SKM-1 (cell line): Measurements from ENCODE around the gene RNF40.

ENCODE experiments used
- DNase-seq: peaks from one replicate; lab custom pipeline; 2025; ENCODE audit not compliant: unreplicated experiment; lab: John Stamatoyannopoulos, UW

RNF40 gene

DNA sequence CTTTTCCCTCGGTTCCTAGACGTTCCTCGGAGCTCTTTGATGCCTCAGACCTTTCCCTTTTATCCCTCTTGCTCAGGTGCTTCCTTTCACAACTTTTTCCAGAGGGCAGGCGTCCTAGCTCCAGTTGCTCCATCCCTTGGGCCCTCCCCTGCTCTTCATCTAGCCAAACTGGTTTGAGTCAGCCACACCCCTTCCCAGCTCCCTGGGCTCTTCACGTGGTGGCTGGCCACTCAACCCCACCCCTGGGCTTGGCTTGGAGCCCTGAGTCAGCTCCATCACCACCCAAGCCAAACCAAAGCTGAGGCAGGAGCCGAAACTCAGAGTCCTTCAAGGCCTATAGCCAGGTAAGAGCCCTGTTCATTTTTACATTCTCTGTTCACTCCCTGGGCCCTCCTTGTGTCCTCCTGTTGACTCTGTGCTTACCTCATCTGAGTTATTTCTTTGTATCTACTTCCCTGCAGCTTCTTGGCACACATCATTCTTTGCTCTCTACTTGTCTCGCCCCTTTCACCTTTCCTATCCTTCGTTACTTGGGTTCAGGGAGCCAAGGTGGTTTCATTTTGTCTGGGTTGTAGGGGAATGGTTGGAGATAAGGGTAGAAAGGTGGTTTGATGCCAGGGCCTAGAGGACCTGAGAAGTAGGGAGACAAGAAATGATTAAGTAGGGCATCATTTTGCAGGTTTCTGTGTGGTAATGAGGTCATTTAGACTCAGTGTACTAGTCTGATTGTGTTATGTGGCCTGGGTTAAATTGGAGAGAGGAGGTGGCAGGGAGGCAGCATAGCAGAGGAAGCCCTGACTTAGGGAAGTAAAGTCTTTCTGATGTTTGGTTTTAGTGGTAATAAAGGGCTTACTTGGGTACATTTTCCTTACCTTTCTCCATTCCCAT is 21.5 kb upstream of the RNF40 start:
- no peak for DNase-seq

GRCh38 chr16:30741461-30741914 is 20.6 kb upstream of the RNF40 start:
- DNase-seq: no peak

DNA sequence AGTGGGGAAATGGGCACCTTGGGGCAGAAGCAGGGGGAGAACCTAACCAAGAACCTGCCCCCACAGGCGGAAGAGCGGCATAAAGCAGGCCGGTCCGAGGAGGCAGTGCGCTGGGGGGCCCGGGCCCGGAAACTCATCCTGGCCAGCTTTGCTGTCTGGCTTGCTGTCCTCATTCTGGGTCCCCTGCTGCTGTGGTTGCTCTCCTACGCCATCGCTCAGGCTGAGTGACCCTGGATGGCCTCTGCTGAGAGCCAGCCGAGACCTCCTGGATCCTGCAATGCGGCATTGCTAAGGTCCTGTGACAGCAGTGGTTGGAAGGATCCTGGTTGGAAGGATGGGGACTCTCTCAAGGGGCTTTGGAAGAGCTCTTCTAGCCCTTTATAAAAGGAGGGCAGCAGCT is 18.4 kb upstream of the RNF40 start:
- no peak for DNase-seq

DNA sequence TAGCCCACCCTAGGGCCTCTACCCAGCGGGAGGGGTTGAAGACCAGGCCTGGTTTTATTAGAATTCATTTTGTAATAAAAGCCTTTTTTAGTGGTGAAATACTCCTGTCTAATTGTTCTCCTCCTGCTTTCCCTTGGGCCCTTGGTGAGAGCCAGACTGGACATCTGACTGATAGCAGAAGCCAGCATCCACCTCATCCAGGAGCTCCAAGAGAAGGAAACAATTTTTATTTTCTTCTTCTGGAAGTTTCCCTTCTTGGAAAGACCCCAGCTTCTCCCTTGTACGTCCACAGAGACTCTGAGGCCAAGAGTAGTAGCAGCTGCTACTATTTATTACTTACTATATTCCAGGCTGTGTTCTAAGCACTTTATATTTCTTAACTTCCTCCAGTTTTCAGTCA is 17.9 kb upstream of the RNF40 start:
- no peak for DNase-seq

DNA sequence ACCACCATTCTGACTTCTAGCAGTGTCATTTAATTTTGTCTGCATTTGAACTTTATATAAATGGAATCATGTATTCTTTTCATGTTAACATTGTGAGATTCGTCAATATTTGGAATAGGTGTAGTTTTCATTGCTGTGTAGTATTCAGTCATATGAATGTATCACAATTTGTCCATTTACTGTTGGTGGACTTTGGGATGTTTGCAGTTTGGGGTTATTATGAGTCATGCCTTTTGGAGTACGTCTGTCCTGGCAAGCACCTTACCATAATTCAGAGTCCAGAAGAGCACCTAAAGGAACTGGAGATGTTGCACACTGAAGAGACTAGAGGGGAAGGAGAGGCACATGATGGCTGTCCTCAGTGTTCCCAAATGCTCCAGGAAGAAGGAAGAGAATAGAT is 17.0 kb upstream of the RNF40 start:
- no peak for DNase-seq

- DNase-seq: no peak
Measured at GRCh38 chr16:30746638-30747175, 15.4 kb upstream of the RNF40 start.

DNA sequence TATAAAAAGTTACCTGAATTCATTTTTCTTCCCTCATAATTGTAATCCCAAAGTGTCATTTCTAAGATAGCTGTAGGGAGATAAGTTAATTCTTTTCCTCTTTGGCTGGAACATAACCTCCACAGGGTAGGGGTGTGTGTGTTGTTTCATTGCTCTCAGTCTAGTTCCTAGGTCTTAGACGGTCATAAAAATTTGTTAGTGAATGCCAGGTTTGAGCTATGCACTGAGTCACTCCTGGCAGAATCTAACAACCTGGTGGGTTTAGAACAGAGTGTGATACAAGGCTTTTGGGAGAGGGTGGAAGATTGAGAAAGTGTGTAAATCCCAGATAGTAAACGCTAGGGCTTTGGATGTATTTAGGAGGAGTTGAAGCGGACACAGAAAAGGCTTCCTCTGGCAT is 14.8 kb upstream of the RNF40 start:
- DNase-seq: no peak

GRCh38 chr16:30747799-30748633 is 14.1 kb upstream of the RNF40 start, which contains the start of gene PHKG2:
PHKG2 (plus strand) TSS chr16:30748425; CDS start chr16:30748821, 396 bp downstream.
- peak; percentile 95 for DNase-seq

- no peak for DNase-seq
Measured at GRCh38 chr16:30748634-30749445, 13.3 kb upstream of the RNF40 start.

DNA sequence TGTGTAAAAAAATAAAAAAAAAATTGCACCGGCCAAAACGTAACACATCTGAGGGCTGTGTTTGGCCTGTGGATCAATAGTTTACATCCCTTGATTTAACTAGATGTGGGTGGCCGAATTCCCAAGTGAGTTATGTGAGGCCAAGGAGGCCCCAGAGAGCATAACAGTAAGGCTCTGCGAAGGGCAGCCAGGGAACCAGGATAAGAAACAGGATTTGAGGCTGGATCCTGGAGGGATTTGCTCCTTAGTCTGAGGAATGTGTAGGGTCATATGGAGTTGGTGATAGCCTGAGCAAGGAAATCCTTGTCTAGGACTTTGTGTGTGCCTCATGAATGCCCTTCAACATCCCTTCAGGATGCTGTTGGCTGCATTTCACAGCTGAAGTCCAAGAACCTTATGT is 11.9 kb upstream of the RNF40 start:
- DNase-seq: no peak

GRCh38 chr16:30750876-30751465 is 11.2 kb upstream of the RNF40 start:
- no peak for DNase-seq

GRCh38 chr16:30753596-30753995 is 8.5 kb upstream of the RNF40 start:
- DNase-seq: no peak

DNA sequence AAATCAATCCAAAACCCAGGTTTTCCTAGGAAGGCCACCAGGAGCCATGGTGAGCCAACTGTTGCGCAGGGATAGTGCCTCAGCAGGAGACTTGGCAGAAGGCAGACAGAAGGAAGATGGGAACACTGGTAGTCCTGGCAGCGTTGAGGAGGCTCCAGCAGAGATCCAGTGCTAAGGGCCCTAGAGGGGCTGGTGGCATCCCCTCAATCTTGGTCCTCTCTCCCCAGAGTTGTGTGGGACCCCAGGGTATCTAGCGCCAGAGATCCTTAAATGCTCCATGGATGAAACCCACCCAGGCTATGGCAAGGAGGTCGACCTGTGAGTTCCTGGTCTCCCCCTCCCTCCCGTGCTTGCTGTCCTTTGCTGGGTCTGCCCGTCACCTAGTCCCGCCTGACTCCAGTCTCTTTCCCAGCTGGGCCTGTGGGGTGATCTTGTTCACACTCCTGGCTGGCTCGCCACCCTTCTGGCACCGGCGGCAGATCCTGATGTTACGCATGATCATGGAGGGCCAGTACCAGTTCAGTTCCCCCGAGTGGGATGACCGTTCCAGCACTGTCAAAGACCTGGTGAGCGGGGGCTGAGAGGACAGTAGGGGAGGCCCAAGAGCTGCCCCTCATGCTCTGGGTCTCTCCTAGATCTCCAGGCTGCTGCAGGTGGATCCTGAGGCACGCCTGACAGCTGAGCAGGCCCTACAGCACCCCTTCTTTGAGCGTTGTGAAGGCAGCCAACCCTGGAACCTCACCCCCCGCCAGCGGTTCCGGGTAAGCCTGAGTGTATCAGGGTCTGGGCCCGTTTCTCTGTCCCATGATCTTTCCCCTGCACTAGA is 6.0 kb upstream of the RNF40 start:
- no peak for DNase-seq

DNA sequence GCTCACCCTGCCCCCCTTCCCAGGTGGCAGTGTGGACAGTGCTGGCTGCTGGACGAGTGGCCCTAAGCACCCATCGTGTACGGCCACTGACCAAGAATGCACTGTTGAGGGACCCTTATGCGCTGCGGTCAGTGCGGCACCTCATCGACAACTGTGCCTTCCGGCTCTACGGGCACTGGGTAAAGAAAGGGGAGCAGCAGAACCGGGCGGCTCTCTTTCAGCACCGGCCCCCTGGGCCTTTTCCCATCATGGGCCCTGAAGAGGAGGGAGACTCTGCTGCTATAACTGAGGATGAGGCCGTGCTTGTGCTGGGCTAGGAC is 5.4 kb upstream of the RNF40 start:
- no peak for DNase-seq

- no peak for DNase-seq
Measured at GRCh38 chr16:30757316-30757715, 4.8 kb upstream of the RNF40 start.

DNA sequence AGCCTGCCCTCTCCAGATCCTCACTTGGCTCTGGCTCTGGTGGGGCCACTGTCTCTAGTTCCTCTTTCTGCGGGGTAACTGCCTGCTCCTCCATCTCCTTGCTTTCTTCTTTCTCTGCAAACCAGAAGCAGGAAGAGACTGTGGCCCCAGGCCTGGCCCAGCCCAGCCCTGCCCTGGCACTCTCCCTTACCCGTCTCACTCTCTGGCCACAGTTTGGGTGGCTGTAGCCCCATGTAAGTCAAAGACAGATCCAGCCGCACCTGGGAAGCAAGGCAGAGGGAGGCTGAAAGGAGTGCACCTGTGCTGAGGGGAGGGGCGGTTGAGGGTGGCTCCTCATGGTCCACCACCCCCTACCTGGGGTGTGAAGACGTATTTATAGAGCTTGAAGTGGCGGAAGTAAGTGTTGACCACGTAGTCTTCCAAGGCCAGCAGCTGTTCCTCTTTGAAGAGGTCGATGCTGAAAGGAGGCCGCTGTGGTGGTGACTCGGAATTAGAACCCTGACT is 3.1 kb upstream of the RNF40 start:
- peak; percentile 84 for DNase-seq

- DNase-seq: no peak
Measured at GRCh38 chr16:30760001-30760559, 2.0 kb upstream of the RNF40 start.

DNA sequence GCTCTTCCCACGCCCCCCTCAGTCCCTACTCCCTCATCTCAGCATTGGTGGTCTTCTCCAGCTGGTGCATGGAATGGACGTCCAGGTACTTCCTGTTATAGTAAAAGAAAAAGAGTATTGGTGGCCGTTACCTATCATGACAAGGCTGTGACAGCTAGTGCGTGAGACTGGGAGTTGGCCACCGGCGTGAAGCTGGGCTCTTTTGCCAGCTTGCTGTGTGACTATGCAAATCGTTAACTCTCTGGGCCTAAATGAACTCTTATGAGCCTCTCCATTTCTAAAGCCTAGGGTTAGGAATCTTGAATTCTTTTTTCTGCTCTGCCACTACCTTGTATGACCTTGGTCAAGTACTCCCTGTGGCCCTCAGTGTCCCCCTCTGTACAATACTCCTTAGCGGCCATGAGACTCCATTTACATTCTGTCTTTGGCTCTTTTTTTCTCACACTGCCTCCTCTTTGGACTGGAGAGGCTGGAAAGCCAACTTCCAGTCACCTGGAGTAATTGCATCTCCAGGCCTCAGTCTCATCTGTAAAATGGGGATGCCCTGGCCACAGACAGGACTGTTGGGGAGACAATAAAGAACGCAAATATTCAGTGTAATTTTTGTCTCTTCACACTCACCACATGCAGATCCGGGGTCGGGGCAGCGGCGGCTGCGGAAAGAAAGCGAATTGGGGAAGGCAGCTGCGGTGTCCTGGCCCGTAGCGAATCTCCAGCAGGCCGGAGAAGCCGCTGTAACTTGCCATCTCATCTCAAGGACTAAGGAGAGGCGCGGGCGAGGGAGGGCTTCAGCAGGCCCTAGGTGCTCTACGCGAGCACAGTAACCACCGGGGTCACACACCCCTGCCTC is 1.3 kb upstream of the RNF40 start:
- DNase-seq: no peak
